ENCODE measurements around the gene TBL3.

DNA sequence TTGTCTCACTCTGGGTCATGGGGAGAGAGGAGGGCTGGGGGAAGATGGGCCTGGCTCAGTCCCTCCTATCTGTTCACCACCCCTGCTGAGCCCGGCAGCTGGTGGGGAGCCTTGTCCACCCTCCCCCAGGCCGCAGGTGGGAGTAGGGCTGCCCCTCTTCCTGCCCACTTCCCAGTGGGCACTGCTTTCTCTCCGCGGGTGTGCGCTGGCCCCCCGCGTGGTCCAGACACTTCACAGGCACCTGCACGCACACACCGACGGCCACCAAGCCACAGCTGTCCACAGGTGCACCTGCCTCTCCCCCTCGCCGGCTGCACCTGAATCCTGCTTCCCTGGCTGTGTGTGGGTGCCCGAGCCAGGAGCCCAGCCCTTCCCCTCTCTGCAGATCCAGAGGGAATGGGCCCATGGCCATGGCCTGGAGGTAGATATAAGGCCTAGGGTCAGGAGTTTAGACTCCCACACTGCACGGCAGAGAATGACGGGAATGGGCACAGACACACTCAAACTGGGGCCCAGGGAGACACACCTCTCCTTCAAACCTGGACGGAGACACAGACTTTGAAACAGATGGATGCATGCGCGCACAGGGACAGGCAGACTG is 56.9 kb downstream of the TBL3 start:
- TF ChIP-seq, protein P1, sequence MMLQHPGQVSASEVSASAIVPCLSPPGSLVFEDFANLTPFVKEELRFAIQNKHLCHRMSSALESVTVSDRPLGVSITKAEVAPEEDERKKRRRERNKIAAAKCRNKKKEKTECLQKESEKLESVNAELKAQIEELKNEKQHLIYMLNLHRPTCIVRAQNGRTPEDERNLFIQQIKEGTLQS (CRISPR knock-in tag; conservative IDR thresholded peaks at IDR 0.05): no peak
- TF ChIP-seq ETV6 (CRISPR knock-in tag; IDR thresholded peaks at IDR 0.05) (no peak), CTCF (IDR thresholded peaks at IDR 0.05) (no peak), ZNF512 (CRISPR knock-in tag; IDR thresholded peaks at IDR 0.05; ENCODE audit: borderline replicate concordance) (no peak), NFE2L1 (CRISPR knock-in tag; IDR thresholded peaks at IDR 0.05) (no peak)
- TF ChIP-seq, protein P2, sequence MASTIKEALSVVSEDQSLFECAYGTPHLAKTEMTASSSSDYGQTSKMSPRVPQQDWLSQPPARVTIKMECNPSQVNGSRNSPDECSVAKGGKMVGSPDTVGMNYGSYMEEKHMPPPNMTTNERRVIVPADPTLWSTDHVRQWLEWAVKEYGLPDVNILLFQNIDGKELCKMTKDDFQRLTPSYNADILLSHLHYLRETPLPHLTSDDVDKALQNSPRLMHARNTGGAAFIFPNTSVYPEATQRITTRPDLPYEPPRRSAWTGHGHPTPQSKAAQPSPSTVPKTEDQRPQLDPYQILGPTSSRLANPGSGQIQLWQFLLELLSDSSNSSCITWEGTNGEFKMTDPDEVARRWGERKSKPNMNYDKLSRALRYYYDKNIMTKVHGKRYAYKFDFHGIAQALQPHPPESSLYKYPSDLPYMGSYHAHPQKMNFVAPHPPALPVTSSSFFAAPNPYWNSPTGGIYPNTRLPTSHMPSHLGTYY (CRISPR knock-in tag; IDR thresholded peaks at IDR 0.05): no peak
- TF ChIP-seq, protein P3, sequence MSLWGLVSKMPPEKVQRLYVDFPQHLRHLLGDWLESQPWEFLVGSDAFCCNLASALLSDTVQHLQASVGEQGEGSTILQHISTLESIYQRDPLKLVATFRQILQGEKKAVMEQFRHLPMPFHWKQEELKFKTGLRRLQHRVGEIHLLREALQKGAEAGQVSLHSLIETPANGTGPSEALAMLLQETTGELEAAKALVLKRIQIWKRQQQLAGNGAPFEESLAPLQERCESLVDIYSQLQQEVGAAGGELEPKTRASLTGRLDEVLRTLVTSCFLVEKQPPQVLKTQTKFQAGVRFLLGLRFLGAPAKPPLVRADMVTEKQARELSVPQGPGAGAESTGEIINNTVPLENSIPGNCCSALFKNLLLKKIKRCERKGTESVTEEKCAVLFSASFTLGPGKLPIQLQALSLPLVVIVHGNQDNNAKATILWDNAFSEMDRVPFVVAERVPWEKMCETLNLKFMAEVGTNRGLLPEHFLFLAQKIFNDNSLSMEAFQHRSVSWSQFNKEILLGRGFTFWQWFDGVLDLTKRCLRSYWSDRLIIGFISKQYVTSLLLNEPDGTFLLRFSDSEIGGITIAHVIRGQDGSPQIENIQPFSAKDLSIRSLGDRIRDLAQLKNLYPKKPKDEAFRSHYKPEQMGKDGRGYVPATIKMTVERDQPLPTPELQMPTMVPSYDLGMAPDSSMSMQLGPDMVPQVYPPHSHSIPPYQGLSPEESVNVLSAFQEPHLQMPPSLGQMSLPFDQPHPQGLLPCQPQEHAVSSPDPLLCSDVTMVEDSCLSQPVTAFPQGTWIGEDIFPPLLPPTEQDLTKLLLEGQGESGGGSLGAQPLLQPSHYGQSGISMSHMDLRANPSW (CRISPR knock-in tag; conservative IDR thresholded peaks at IDR 0.05; ENCODE audit: low read depth): no peak
- TF ChIP-seq, protein P4, sequence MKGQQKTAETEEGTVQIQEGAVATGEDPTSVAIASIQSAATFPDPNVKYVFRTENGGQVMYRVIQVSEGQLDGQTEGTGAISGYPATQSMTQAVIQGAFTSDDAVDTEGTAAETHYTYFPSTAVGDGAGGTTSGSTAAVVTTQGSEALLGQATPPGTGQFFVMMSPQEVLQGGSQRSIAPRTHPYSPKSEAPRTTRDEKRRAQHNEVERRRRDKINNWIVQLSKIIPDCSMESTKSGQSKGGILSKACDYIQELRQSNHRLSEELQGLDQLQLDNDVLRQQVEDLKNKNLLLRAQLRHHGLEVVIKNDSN (CRISPR knock-in tag; IDR thresholded peaks at IDR 0.05): no peak
